CD4-positive, CD25-positive, alpha-beta regulatory T cell (primary cell): ENCODE results near the gene STK11IP. TPM values are rescaled to one million over a fixed set of nuclear protein-coding genes. Genes with fewer than 3 reads are reported as not detected.

ENCODE experiments used
- ATAC-seq, 2 donors: fragments of 150-1000 bp; cut with Tn5 transposase; one replicate each; pipeline ENCODE4 v1.10.0; 2021; ENCODE audit warnings: low read depth in 2 of 2, moderate number of reproducible peaks in 2 of 2, moderate library complexity in 1 of 2
- DNase-seq, 3 donors: peaks; one replicate each; pipeline versions ENCODE4 v3.0.0 to v3.0.0-alpha.2; 2012 to 2022; ENCODE audit warnings: mixed read lengths in 1 of 3
- H3K27ac ChIP-seq: one replicate; pipeline ENCODE4 v1.7.0; 2013; ENCODE audit warnings: mild to moderate bottlenecking, low read length; ENCODE audit not compliant: insufficient read depth, poor library complexity, severe bottlenecking
- H3K27me3 ChIP-seq: one replicate; pipeline ENCODE4 v1.7.0; 2013; ENCODE audit warnings: low read length; ENCODE audit not compliant: control insufficient read depth, insufficient read depth
- H3K36me3 ChIP-seq: one replicate; pipeline ENCODE4 v1.7.0; 2013; ENCODE audit warnings: mild to moderate bottlenecking, low read length, moderate library complexity; ENCODE audit not compliant: control insufficient read depth, insufficient read depth
- H3K4me1 ChIP-seq: 2 replicates; pipeline ENCODE4 v1.7.0; 2013; ENCODE audit warnings: mild to moderate bottlenecking, low read length; ENCODE audit not compliant: insufficient read depth, control insufficient read depth, poor library complexity, severe bottlenecking
- H3K4me3 ChIP-seq: one replicate; pipeline ENCODE4 v1.7.0; 2013; ENCODE audit warnings: low read depth, mild to moderate bottlenecking, low read length, moderate library complexity
- H3K9me3 ChIP-seq, 2 experiments: 1 replicate in 1 of 2; 2 replicates in 1 of 2; pipeline ENCODE4 v1.7.0; 2013; ENCODE audit warnings: low read length in 2 of 2, mild to moderate bottlenecking in 1 of 2, moderate library complexity in 1 of 2; ENCODE audit not compliant: control insufficient read depth in 2 of 2
- H3K27ac Mint-ChIP-seq, 3 donors: one replicate each; pipeline ENCODE4 v1.8.0; 2020 to 2022; ENCODE audit warnings: mild to moderate bottlenecking in 3 of 3, mixed read lengths in 3 of 3, moderate library complexity in 2 of 3
- H3K27me3 Mint-ChIP-seq: one replicate; pipeline ENCODE4 v1.8.0; 2022; ENCODE audit warnings: mild to moderate bottlenecking, mixed read lengths
- H3K36me3 Mint-ChIP-seq: one replicate; pipeline ENCODE4 v1.8.0; 2020; ENCODE audit warnings: mixed read lengths
- H3K4me1 Mint-ChIP-seq, 4 donors: one replicate each; pipeline ENCODE4 v1.8.0; 2020 to 2022; ENCODE audit warnings: mixed read lengths in 4 of 4, mild to moderate bottlenecking in 1 of 4
- H3K4me3 Mint-ChIP-seq, 4 donors: one replicate each; pipeline ENCODE4 v1.8.0; 2020 to 2022; ENCODE audit warnings: mild to moderate bottlenecking in 4 of 4, mixed read lengths in 4 of 4, moderate library complexity in 3 of 4
- H3K9me3 Mint-ChIP-seq, 7 donors: one replicate each; pipeline ENCODE4 v1.8.0; 2020 to 2022; ENCODE audit warnings: mixed read lengths in 7 of 7, mild to moderate bottlenecking in 3 of 7, moderate library complexity in 2 of 7
- polyA plus RNA-seq, 4 donors: library from polyadenylated mRNA; unstranded; fragments of 300-500 nt; fragmentation: Illumina TruSeq; gene quantifications; one replicate each; pipeline ENCODE4 v1.2.3, GENCODE V29; 2021
- total RNA-seq: library from RNA; stranded (reverse); gene quantifications from one replicate; pipeline ENCODE4 v1.2.3, GENCODE V29; 2022

Gene STK11IP
- total and polyA plus RNA-seq, 5 donors from 2014 or later: 6.8 to 45.7 (median 8.7) TPM

DNA sequence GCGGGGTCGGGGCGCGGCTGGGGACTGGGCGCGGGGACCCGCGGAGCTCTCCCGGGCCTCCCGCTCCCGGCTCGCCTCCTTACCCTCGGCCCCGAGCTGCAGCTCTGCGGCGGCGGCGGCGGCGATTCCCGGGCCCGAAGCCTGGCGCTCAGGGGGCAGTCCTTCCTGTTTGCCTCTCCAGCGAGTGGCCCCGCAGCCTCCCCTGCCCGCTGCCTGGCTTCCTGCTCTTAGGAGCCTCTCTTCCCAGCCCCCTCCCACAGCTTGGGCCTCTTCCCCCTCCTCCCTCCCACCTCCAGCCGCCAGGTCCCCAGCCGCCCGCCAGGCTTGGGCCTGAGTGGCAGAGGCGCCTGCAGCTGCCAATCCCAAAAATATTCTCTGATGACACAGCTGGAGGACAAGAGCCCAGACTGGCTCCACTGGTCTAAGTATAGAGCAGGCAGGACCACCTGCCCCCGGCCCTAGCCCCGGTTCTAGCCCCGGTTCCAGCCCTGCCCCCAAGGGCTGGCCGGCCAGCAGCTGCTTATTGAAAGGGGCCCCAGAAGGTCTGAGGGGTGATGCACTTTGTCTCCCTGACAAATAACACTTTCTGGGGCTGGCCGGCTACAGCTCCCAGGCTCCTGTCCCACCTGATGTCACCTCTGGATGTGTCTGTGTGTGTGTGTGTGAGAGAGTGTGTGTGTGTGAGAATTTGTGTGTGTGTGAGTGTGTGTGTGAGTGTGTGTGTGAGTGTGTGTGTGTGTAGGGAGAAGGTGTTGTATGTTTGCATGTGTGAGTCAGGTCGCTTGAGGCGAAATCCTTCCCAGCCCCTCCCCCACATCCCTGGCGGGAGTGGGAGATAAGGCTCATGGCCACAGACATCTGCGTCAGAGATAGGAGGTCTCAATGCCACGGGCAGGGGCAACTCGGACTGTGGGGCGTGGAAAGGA lies 26.1 kb upstream of the STK11IP start, which contains the start of gene OBSL1:
Gene OBSL1, minus strand, starts transcription at position 229 of the 926 bp plus-strand sequence. CDS start 307 bp downstream, outside the sequence.
- no peaks in the 10 kb centered on the region for H3K36me3 ChIP-seq
- Mint-ChIP-seq H3K27ac (no peak within 1 kb of the TSS), H3K9me3 (peaks cover 0 to 3% (median 0%) of the 10 kb centered on the region in 7 donors), H3K27me3 (peaks cover 47% of the 10 kb centered on the region), H3K36me3 (no peaks in the 10 kb centered on the region), H3K4me1 (peaks cover 0 to 3% (median 1%) of the 10 kb centered on the region in 4 donors), H3K4me3 (peak within 1 kb of the TSS in 2 of 4 donors; percentile 34 to 46)
- DNase-seq: no peak
- H3K4me3 ChIP-seq: no peak within 1 kb of the TSS
- ATAC-seq: no peak
- H3K4me1 ChIP-seq: peaks cover 6% of the 10 kb centered on the region
- no peaks in the 10 kb centered on the region for H3K9me3 ChIP-seq
- H3K27me3 ChIP-seq: peaks cover 6% of the 10 kb centered on the region
- no peak within 1 kb of the TSS for H3K27ac ChIP-seq

DNA sequence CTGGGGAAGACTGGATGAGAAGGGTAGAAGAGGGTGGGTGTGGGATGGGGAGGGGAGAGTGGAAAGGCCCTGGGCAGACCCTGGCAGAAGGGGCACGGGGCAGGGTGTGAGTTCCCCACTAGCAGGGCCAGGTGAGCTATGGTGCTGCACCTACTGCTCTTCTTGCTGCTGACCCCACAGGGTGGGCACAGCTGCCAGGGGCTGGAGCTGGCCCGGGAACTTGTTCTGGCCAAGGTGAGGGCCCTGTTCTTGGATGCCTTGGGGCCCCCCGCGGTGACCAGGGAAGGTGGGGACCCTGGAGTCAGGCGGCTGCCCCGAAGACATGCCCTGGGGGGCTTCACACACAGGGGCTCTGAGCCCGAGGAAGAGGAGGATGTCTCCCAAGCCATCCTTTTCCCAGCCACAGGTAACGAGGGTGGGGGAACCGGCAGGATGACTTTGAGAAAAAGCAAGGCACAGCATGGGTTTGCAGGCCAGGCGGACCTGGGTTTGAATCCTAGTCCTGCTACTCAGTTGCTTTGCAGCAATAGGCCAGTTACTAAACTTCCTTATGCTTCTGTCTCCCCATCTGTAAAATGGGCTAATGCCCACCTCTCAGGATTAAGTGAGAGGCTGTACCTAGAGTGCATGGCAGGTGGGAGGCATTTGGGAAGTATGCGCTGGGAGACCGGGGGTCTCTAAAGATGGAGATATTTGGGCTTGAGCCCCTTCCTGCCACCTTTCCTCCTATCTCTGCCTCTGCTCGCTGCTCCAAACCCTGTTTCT lies 25.2 kb upstream of the STK11IP start, which contains the start of gene INHA:
Gene INHA, plus strand, starts transcription at position 74 of the 765 bp plus-strand sequence. Its CDS starts 65 bp downstream, at position 139.
- Mint-ChIP-seq H3K27me3 (peaks cover 47% of the 10 kb centered on the region), H3K9me3 (peaks cover 0 to 3% (median 0%) of the 10 kb centered on the region in 7 donors), H3K27ac (no peak within 1 kb of the TSS), H3K36me3 (no peaks in the 10 kb centered on the region), H3K4me1 (peaks cover 0 to 3% (median 1%) of the 10 kb centered on the region in 4 donors), H3K4me3 (peak within 1 kb of the TSS in 2 of 4 donors; percentile 34 to 46)
- no peaks in the 10 kb centered on the region for H3K9me3 ChIP-seq
- no peaks in the 10 kb centered on the region for H3K36me3 ChIP-seq
- no peak for DNase-seq
- H3K27me3 ChIP-seq: peaks cover 9% of the 10 kb centered on the region
- H3K4me1 ChIP-seq: peaks cover 6% of the 10 kb centered on the region
- H3K4me3 ChIP-seq: no peak within 1 kb of the TSS
- no peak for ATAC-seq
- H3K27ac ChIP-seq: no peak within 1 kb of the TSS

DNA sequence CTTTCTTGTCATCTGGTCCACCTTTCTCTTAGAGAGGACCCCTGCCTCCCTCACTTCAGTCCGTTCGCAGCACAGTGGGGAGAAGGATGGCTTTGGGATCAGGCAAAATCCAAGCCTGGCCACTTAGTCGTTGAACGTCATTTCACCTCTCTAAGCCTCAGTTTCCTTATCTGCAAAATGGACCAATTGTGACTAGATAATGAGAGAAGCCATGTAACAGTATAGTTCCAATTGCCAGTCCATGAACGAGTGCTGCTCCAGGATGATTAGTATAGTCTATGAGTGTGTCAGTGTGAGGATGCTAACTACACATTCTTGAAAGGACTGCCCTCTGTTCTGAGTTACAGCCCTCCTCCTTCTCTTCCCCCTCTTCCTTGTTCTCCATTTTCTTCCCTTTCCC lies 24.5 kb upstream of the STK11IP start:
- Mint-ChIP-seq H3K27ac (peak overlapping the region in 1 of 3 donors; percentile 14), H3K9me3 (peaks cover 0 to 3% (median 0%) of the 10 kb centered on the region in 7 donors)

DNA sequence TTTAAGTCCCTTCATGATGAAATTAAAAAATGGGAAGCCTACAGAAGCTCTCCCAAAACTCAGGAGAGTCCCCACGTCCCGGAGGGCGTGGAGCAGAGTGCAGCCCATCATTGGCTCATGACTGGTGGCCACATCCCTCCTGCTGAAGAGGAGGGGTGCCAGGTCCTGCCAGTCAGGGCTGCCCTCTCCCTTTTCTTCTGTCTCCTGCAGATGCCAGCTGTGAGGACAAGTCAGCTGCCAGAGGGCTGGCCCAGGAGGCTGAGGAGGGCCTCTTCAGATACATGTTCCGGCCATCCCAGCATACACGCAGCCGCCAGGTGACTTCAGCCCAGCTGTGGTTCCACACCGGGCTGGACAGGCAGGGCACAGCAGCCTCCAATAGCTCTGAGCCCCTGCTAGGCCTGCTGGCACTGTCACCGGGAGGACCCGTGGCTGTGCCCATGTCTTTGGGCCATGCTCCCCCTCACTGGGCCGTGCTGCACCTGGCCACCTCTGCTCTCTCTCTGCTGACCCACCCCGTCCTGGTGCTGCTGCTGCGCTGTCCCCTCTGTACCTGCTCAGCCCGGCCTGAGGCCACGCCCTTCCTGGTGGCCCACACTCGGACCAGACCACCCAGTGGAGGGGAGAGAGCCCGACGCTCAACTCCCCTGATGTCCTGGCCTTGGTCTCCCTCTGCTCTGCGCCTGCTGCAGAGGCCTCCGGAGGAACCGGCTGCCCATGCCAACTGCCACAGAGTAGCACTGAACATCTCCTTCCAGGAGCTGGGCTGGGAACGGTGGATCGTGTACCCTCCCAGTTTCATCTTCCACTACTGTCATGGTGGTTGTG lies 23.0 kb upstream of the STK11IP start:
- peaks cover 0 to 3% (median 1%) of the 10 kb centered on the region in 4 donors for H3K4me1 Mint-ChIP-seq
- H3K36me3 ChIP-seq: no peaks in the 10 kb centered on the region

More for the DNA sequence above, 24.5 kb upstream of the STK11IP start:
- no peaks in the 10 kb centered on the region for H3K36me3 Mint-ChIP-seq
- Histone ChIP-seq H3K9me3 (no peaks in the 10 kb centered on the region), H3K36me3 (no peaks in the 10 kb centered on the region), H3K27ac (no peak overlapping the region), H3K4me1 (peaks cover 6% of the 10 kb centered on the region), H3K27me3 (peaks cover 9% of the 10 kb centered on the region), H3K4me3 (no peak overlapping the region)
- H3K4me3 Mint-ChIP-seq: no peak overlapping the region
- H3K4me1 Mint-ChIP-seq: peaks cover 0 to 3% (median 1%) of the 10 kb centered on the region in 4 donors
- no peak for DNase-seq
- H3K27me3 Mint-ChIP-seq: peaks cover 47% of the 10 kb centered on the region
- ATAC-seq: no peak

DNA sequence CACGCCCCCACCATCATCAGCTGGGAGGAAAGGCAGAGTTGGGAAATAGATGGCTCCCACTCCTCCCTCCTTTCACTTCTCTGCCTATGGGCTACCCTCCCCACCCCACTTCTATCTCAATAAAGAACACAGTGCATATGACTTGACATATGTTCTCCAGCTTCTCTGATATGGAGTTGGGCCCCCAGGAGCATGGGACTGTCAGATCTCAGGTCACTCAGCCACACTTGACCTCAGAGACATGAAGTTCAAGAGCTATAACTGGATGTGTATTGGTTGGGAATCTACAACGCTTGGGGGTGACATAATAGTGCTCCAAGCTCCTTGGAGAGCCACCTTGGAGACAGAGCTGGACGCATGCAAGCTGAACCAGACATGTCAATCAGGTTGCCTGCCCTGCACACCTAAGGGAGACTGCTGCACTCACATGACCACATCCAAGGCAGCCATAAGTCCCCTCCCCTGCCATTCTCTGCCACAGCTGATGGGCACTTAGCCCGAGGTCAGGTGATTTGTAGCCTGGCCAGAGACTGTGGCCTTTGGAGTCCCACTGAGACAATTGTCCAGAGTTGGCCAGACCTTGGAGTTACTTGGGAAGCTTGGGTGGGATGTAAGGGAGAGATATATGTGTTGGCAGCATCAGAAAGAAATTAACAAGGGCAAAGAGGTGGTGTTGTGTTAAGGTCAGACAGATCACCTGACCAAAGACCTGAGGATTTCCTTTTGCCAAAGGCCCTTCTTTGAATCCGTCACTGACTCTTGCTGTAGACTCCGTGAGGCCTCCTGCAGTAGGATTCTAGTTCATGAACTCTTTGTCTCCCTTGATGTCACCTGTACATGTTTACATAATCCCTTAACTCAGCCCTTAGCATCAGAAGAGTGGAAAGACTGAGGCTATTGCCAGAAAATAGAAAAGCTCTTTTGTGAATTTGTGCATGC lies 21.8 kb upstream of the STK11IP start:
- ATAC-seq: no peak
- no peak overlapping the region for H3K4me3 ChIP-seq
- H3K27me3 Mint-ChIP-seq: peaks cover 41% of the 10 kb centered on the region
- H3K9me3 Mint-ChIP-seq: peaks cover 0 to 2% (median 0%) of the 10 kb centered on the region in 7 donors
- no peak overlapping the region for H3K4me3 Mint-ChIP-seq
- no peaks in the 10 kb centered on the region for H3K9me3 ChIP-seq
- peaks cover 9% of the 10 kb centered on the region for H3K27me3 ChIP-seq
- no peaks in the 10 kb centered on the region for H3K36me3 ChIP-seq
- H3K27ac ChIP-seq: no peak overlapping the region
- no peak overlapping the region for H3K27ac Mint-ChIP-seq
- peaks cover 0 to 3% (median 1%) of the 10 kb centered on the region in 4 donors for H3K4me1 Mint-ChIP-seq
- H3K4me1 ChIP-seq: peaks cover 3% of the 10 kb centered on the region
- no peak for DNase-seq
- no peaks in the 10 kb centered on the region for H3K36me3 Mint-ChIP-seq

More for the DNA sequence above, 23.0 kb upstream of the STK11IP start:
- peaks cover 9% of the 10 kb centered on the region for H3K27me3 ChIP-seq
- H3K27ac Mint-ChIP-seq: no peak overlapping the region
- H3K4me1 ChIP-seq: peaks cover 6% of the 10 kb centered on the region
- H3K36me3 Mint-ChIP-seq: no peaks in the 10 kb centered on the region
- ATAC-seq (no peak), DNase-seq (no peak)
- peaks cover 44% of the 10 kb centered on the region for H3K27me3 Mint-ChIP-seq
- no peak overlapping the region for H3K4me3 ChIP-seq
- peaks cover 0 to 2% (median 0%) of the 10 kb centered on the region in 7 donors for H3K9me3 Mint-ChIP-seq
- H3K9me3 ChIP-seq: no peaks in the 10 kb centered on the region
- H3K4me3 Mint-ChIP-seq: no peak overlapping the region
- no peak overlapping the region for H3K27ac ChIP-seq

DNA sequence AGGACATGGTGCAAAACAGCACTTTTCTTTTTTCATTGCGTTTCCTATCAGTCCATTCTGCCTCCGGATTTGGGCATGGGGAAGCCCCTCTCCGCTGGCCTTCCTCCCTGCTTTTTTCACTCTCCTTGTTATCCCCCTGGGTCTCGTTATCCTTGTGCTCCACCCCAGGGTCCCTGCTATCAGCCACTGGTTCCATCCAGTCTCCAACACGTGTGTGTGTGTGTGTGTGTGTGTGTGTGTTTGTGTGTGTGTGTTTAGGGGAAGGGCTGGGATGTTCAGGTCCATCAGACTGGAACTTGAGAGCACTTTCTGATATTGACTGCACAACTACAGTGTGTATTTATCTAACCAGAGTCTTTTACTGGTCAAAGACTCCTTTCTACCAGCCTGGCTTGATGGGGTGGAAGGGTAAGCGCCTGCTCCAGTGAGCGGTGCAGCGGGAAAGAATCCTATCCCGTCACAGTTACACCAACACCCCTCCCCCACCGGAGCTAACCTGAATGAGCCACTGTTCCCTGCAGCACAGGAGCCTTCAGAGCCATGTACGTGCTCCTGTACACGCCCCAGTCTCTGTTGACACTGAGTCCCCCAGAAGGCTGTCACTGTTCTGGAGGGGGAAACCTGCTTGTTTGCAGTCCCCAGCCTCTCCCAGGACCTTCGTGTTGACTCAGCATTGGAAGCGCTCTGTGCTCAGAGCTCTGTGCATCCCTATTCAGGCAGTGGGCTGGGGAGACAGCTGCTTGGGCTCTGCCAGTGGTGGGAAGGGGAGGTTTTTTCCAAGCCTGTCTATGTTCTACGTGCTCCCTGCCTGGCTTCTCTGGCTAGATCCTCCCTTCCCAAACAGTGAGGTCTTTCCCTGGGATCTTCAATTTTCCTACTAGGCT lies 20.9 kb upstream of the STK11IP start:
- peaks cover 0 to under 1% (median 0%) of the 10 kb centered on the region in 7 donors for H3K9me3 Mint-ChIP-seq
- H3K27me3 ChIP-seq: peaks cover 9% of the 10 kb centered on the region
- H3K27ac ChIP-seq: no peak overlapping the region
- no peak overlapping the region for H3K4me3 ChIP-seq
- no peaks in the 10 kb centered on the region for H3K36me3 ChIP-seq
- no peak for DNase-seq
- ATAC-seq: no peak
- H3K27ac Mint-ChIP-seq: no peak overlapping the region
- no peak overlapping the region for H3K4me3 Mint-ChIP-seq
- no peaks in the 10 kb centered on the region for H3K4me1 ChIP-seq
- no peaks in the 10 kb centered on the region for H3K9me3 ChIP-seq
- H3K4me1 Mint-ChIP-seq: peaks cover 0 to 2% (median 1%) of the 10 kb centered on the region in 4 donors
- H3K36me3 Mint-ChIP-seq: no peaks in the 10 kb centered on the region
- H3K27me3 Mint-ChIP-seq: peaks cover 38% of the 10 kb centered on the region
